NCI-H524 treated with DMSO at 0.1 percent for 48 hours (cell line): Measurements from ENCODE around the gene TRIM48.
"Not testable (repeated sequence)": the region's sequence is repeated elsewhere in the genome, so short reads cannot be mapped to it uniquely, and the experiment has no call there.

ENCODE experiments used
- DNase-seq: peaks from one replicate; lab custom pipeline; 2025; lab: John Stamatoyannopoulos, UW

The TRIM48 gene, protein sequence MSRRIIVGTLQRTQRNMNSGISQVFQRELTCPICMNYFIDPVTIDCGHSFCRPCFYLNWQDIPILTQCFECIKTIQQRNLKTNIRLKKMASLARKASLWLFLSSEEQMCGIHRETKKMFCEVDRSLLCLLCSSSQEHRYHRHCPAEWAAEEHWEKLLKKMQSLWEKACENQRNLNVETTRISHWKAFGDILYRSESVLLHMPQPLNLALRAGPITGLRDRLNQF

DNA sequence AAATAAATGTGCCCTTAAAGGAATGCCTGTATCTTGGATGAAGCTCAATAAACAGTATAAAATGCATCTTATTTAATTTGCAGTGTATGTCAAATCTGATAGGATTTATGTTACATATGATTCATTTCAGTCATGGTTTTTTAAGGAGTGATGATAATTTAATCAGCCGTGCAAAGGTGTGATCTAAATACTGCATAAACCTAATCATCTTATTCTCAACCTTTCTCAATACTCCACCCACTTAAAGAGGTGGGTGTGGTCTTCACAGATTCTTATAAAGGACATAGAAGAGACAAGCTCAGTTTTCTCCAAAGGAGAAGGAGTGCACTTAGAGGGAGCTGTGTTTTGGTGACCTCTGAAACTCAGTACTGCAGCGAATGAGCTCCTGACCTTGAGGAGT is at the start of gene TRIM48:
TRIM48 (plus strand) TSS at position 301 of the 400 bp plus-strand sequence. CDS start 113 bp downstream, outside the sequence.
- DNase-seq: not testable (repeated sequence)

DNA sequence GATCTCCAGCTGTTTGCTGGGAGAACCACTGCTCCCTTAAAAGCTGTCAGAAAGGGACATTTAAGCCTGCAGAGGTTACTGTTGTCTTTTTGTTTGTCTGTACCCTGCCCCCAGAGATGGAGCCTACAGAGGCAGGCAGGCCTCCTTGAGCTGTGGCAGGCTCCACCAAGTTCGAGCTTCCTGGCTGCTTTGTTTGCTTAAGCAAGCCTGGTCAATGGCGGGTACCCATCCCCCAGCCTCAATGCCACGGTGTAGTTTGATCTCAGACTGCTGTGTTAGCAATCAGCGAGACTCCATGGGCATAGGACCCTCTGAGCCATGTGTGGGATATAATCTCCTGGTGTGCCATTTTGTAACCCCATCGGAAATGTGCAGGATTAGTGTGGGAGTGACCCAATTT is 23.6 kb upstream of the TRIM48 start:
- not testable (repeated sequence) for DNase-seq

DNA sequence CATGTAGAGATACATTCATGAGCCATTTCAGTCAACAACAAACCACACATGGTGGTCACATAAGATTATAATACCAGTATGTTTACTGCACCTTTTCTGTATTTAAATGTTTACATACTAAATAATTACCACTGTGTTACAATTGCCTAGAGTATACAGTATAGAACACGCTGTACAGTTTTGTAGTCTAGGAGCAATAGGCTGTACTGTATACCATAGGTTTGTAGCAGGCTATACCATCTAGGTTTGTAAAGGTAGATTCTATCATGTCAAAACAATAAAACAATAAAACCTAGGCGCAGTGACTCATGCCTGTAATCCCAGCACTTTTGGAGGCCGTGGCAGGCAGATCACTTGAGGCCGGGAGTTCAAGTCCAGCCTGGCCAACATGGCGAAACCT is 1.1 kb downstream of the TRIM48 start:
- DNase-seq: no peak
